Bronchial epithelial cell (primary cell): ENCODE results near the gene ZNF414. TPM values are rescaled to one million over a fixed set of nuclear protein-coding genes. Genes with fewer than 3 reads are reported as not detected.

ENCODE experiments used
- DNase-seq: peaks from one replicate; pipeline ENCODE4 v3.0.0-alpha.2; 2010; ENCODE audit warnings: low read depth
- FAIRE-seq: peaks from 2 replicates; lab custom pipeline; 2011; peaks lifted over from hg19 to GRCh38; lab: Jason Lieb, UNC
- H3K27me3 ChIP-seq: 2 replicates; pipeline ENCODE4 v1.5.1; 2011; ENCODE audit warnings: low read length; ENCODE audit not compliant: control insufficient read depth, insufficient read depth
- H3K36me3 ChIP-seq: 2 replicates; pipeline ENCODE4 v1.5.1; 2011; ENCODE audit warnings: low read length; ENCODE audit not compliant: control insufficient read depth, insufficient read depth
- H3K4me3 ChIP-seq: 2 replicates; pipeline ENCODE4 v1.5.1; 2011; ENCODE audit warnings: mild to moderate bottlenecking, low read depth, low read length, control low read depth
- total RNA-seq: library from RNA; depleted of rRNA; stranded (reverse); fragments of >200 nt; gene quantifications from 2 replicates; pipeline ENCODE4 v1.2.1, GENCODE V29; 2014
- TF ChIP-seq, protein P1 (sequence below): IDR thresholded peaks from 2 replicates; pipeline ENCODE4 v1.5.1; 2011; ENCODE audit warnings: mild to moderate bottlenecking, moderate library complexity, low read length, control low read depth, inconsistent platforms; ENCODE audit not compliant: insufficient read depth, severe bottlenecking

ZNF414 gene
- total RNA-seq, 1 donor from 2014 or later, result 3.4 TPM

DNA sequence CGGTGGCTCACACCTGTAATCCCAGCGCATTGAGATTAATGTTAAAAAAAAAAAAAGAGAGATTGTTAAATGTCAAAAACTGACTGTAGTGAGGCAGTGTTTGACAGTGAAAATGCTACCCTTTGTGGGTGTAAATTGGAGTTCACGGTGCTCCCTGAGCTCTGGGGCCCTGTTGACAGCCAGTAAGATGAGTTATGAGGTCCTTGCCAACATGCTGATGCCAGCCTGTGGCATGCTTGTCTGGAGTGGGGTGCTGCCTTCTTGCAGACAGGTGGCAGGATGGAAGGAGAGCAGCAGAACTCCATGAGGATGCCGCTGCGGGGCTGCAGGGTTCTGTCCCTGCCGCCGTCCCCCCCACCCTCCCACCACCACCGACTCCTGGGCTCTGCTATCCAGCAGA lies 37.4 kb downstream of the ZNF414 start:
- no peak for FAIRE-seq
- TF ChIP-seq, protein P1, sequence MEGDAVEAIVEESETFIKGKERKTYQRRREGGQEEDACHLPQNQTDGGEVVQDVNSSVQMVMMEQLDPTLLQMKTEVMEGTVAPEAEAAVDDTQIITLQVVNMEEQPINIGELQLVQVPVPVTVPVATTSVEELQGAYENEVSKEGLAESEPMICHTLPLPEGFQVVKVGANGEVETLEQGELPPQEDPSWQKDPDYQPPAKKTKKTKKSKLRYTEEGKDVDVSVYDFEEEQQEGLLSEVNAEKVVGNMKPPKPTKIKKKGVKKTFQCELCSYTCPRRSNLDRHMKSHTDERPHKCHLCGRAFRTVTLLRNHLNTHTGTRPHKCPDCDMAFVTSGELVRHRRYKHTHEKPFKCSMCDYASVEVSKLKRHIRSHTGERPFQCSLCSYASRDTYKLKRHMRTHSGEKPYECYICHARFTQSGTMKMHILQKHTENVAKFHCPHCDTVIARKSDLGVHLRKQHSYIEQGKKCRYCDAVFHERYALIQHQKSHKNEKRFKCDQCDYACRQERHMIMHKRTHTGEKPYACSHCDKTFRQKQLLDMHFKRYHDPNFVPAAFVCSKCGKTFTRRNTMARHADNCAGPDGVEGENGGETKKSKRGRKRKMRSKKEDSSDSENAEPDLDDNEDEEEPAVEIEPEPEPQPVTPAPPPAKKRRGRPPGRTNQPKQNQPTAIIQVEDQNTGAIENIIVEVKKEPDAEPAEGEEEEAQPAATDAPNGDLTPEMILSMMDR, result no peak
- Histone ChIP-seq H3K27me3 (no peaks in the 10 kb centered on the region), H3K4me3 (no peak overlapping the region), H3K36me3 (peaks cover 13% of the 10 kb centered on the region)
- no peak for DNase-seq

- DNase-seq, result no peak
- peaks cover 22% of the 10 kb centered on the region for H3K36me3 ChIP-seq
Observed at GRCh38 chr19:8475005-8475404, 39.0 kb downstream of the ZNF414 start.

DNA sequence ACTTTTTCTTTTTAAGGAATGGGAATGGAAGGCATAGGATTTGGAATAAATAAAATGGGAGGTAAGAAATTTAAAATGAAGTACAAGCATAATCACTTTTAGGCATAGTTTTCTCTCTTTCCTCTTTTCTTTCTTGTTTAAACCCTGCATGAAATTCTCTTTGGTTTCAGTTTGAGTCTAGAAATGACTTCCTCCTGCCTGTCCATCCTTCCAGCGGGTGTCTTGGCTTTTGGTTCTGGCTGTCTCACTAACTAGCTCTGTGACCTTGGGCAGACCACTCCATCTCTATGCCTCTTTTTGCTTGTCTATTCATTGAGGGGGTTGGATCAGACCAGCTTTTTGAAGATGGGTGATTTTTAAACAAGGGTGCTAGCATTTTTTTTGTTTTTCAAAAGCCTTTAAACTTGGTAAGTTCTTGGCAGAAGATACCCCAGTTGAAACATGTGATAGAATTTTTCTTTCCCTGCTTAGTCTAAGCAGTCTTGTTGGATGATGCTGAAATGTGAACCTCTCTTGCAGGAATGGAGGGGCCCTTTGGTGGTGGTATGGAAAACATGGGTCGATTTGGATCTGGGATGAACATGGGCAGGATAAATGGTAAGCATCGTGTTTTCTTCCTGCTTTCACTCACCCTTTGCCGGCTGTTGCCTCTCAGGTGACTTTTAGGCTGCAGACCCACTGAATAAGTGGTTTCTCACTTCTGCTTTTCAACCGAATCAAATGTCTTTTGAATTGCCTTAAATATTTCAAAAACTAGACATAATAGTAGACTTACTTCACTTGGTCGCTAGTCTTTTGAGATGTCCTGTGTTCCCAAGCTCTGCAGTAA lies 40.1 kb downstream of the ZNF414 start:
- no peak for FAIRE-seq
- TF ChIP-seq, protein P1, result no peak
- Histone ChIP-seq H3K36me3 (peaks cover 28% of the 10 kb centered on the region), H3K4me3 (no peak overlapping the region), H3K27me3 (no peaks in the 10 kb centered on the region)
- DNase-seq, result no peak

More at GRCh38 chr19:8475005-8475404, 39.0 kb downstream of the ZNF414 start:
- TF ChIP-seq, protein P1, result no peak
- no peak overlapping the region for H3K4me3 ChIP-seq
- no peak for FAIRE-seq
- no peaks in the 10 kb centered on the region for H3K27me3 ChIP-seq

GRCh38 chr19:8469613-8470368 lies 44.2 kb downstream of the ZNF414 start:
- no peak for FAIRE-seq

DNA sequence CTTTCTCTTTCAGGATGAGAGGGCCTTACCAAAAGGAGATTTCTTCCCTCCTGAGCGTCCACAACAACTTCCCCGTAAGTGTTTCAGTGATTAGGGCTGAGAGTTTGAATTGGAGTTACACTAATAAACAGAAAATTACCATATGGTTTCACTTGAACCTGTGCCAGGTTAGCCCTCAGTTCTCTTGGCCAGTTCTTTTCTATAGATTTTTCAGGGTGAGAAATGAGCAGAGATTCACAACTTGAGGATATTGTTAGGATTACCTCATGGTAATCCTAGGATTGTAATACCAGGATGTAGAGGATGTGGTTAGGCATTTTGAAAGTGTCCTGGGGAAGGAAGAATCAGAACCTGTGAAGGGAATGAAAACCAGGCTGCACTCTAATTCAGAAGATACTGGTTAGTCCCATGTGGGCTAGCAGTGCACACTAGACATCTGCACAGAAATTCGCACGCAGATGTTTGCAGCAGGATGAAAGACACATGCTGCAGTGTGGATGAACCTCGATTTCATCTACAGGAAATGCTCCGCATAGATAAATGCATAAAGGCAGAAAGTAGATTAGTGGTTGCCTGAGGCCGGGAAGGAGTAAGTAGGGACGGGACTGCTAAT lies 45.1 kb downstream of the ZNF414 start:
- no peaks in the 10 kb centered on the region for H3K27me3 ChIP-seq
- peaks cover 30% of the 10 kb centered on the region for H3K36me3 ChIP-seq
- DNase-seq, result no peak
- H3K4me3 ChIP-seq, result no peak overlapping the region
- TF ChIP-seq, protein P1, result no peak
- FAIRE-seq, result no peak

More at GRCh38 chr19:8469613-8470368, 44.2 kb downstream of the ZNF414 start:
- H3K27me3 ChIP-seq, result no peaks in the 10 kb centered on the region
- no peak overlapping the region for H3K4me3 ChIP-seq
- H3K36me3 ChIP-seq, result peaks cover 27% of the 10 kb centered on the region
- DNase-seq, result no peak
- TF ChIP-seq, protein P1, result no peak
